Vagina (tissue), 2 donors: ENCODE measurements around the gene IQSEC3.

ENCODE experiments used
- CTCF ChIP-seq, 3 experiments: fragments of 450-650 bp in 2 of 3; fragments of 200-600 bp in 1 of 3; sonication (generic) in 1 of 3; IDR thresholded peaks; one replicate each; pipeline ENCODE4 v1.5.1; 2017 to 2019; ENCODE audit warnings: antibody characterized with exemption in 3 of 3, mild to moderate bottlenecking in 2 of 3, moderate library complexity in 2 of 3
- POLR2A ChIP-seq, 2 donors: fragments of 450-650 bp; IDR thresholded peaks; one replicate each; pipeline ENCODE4 v1.6.1; 2017; ENCODE audit warnings: antibody characterized with exemption in 2 of 2, mild to moderate bottlenecking in 2 of 2, moderate library complexity in 2 of 2
- POLR2AphosphoS5 ChIP-seq, 2 donors: sonication (generic); formaldehyde crosslinking; IDR thresholded peaks; one replicate each; pipeline ENCODE4 v1.9.0; 2017; ENCODE audit warnings: antibody characterized with exemption in 2 of 2, mild to moderate bottlenecking in 2 of 2, low read depth in 1 of 2; ENCODE audit not compliant: insufficient read depth in 1 of 2

- TF ChIP-seq CTCF (IDR thresholded peaks at IDR 0.05) (no peak), POLR2A (IDR thresholded peaks at IDR 0.05) (no peak), POLR2AphosphoS5 (IDR thresholded peaks at IDR 0.05; ENCODE audit: insufficient read depth in 1 of 2, low read depth in 1 of 2) (no peak)
These were observed 86.6 kb downstream of the IQSEC3 start for GRCh38 chr12:153080-153746.
